HEK293 (cell line): ENCODE measurements around the gene BRPF1.

Experiments
- BCL11B ChIP-seq: fragments of 450-650 bp; formaldehyde crosslinking; IDR thresholded peaks from 2 replicates; pipeline ENCODE4 v1.5.1; 2016; ENCODE audit warnings: low read depth, missing biosample characterization, missing genetic modification characterization
- BCL6B ChIP-seq: fragments of 450-650 bp; formaldehyde crosslinking; IDR thresholded peaks from 2 replicates; pipeline ENCODE4 v1.5.1; 2017; ENCODE audit warnings: missing biosample characterization, missing genetic modification characterization
- FEZF1 ChIP-seq: fragments of 450-650 bp; formaldehyde crosslinking; IDR thresholded peaks from 2 replicates; pipeline ENCODE4 v1.5.1; 2016; ENCODE audit warnings: missing biosample characterization, missing genetic modification characterization
- KLF16 ChIP-seq: fragments of 450-650 bp; formaldehyde crosslinking; IDR thresholded peaks from 2 replicates; pipeline ENCODE4 v1.5.1; 2017; ENCODE audit warnings: missing biosample characterization, missing genetic modification characterization
- PRDM1 ChIP-seq: fragments of 450-650 bp; formaldehyde crosslinking; IDR thresholded peaks from 2 replicates; pipeline ENCODE4; 2016; ENCODE audit warnings: missing biosample characterization, missing genetic modification characterization
- SCRT1 ChIP-seq: fragments of 450-650 bp; formaldehyde crosslinking; IDR thresholded peaks from 2 replicates; pipeline ENCODE4 v1.5.1; 2016; ENCODE audit warnings: missing biosample characterization, missing genetic modification characterization, borderline replicate concordance
- SP3 ChIP-seq: fragments of 450-650 bp; formaldehyde crosslinking; IDR thresholded peaks from 2 replicates; pipeline ENCODE4 v1.5.1; 2016; ENCODE audit warnings: missing biosample characterization, missing genetic modification characterization
- ZEB2 ChIP-seq: fragments of 450-650 bp; formaldehyde crosslinking; IDR thresholded peaks from 2 replicates; pipeline ENCODE4 v1.5.1; 2016; ENCODE audit warnings: missing biosample characterization, missing genetic modification characterization
- ZNF114 ChIP-seq: fragments of 450-650 bp; formaldehyde crosslinking; IDR thresholded peaks from 2 replicates; pipeline ENCODE4 v1.5.0; 2017; ENCODE audit warnings: missing biosample characterization, missing genetic modification characterization
- ZNF140 ChIP-seq: fragments of 450-650 bp; formaldehyde crosslinking; IDR thresholded peaks from 2 replicates; pipeline ENCODE4 v1.5.1; 2016; ENCODE audit warnings: missing biosample characterization, missing genetic modification characterization
- ZNF174 ChIP-seq: fragments of 450-650 bp; formaldehyde crosslinking; IDR thresholded peaks from 2 replicates; pipeline ENCODE4 v1.5.0; 2017; ENCODE audit warnings: missing biosample characterization, mild to moderate bottlenecking, missing genetic modification characterization
- ZNF19 ChIP-seq: fragments of 450-650 bp; formaldehyde crosslinking; IDR thresholded peaks from 2 replicates; pipeline ENCODE4; 2016; ENCODE audit warnings: missing biosample characterization, missing genetic modification characterization, low read depth
- ZNF223 ChIP-seq: fragments of 450-650 bp; formaldehyde crosslinking; IDR thresholded peaks from 2 replicates; pipeline ENCODE4 v1.5.1; 2016; ENCODE audit warnings: missing biosample characterization, missing genetic modification characterization
- ZNF248 ChIP-seq: fragments of 450-650 bp; formaldehyde crosslinking; IDR thresholded peaks from 2 replicates; pipeline ENCODE4 v1.5.1; 2017; ENCODE audit warnings: missing biosample characterization, missing genetic modification characterization
- ZNF280C ChIP-seq: fragments of 450-650 bp; formaldehyde crosslinking; IDR thresholded peaks from 2 replicates; pipeline ENCODE4 v1.5.1; 2016; ENCODE audit warnings: missing biosample characterization, missing genetic modification characterization
- ZNF366 ChIP-seq: fragments of 450-650 bp; formaldehyde crosslinking; conservative IDR thresholded peaks from 2 replicates; pipeline ENCODE4 v1.5.1; 2016; ENCODE audit warnings: missing biosample characterization, missing genetic modification characterization
- ZNF48 ChIP-seq: fragments of 450-650 bp; formaldehyde crosslinking; IDR thresholded peaks from 2 replicates; pipeline ENCODE4 v1.5.1; 2016; ENCODE audit warnings: missing biosample characterization, missing genetic modification characterization
- ZNF488 ChIP-seq: fragments of 450-650 bp; formaldehyde crosslinking; IDR thresholded peaks from 2 replicates; pipeline ENCODE4 v1.5.1; 2016; ENCODE audit warnings: missing biosample characterization, missing genetic modification characterization
- ZNF544 ChIP-seq: fragments of 450-650 bp; formaldehyde crosslinking; IDR thresholded peaks from 2 replicates; pipeline ENCODE4 v1.5.0; 2017; ENCODE audit warnings: missing biosample characterization, missing genetic modification characterization
- ZNF585B ChIP-seq: fragments of 450-650 bp; formaldehyde crosslinking; IDR thresholded peaks from 2 replicates; pipeline ENCODE4 v1.5.1; 2016; ENCODE audit warnings: missing biosample characterization, missing genetic modification characterization
- ZNF664 ChIP-seq: fragments of 450-650 bp; formaldehyde crosslinking; IDR thresholded peaks from 2 replicates; pipeline ENCODE4 v1.5.1; 2016; ENCODE audit warnings: missing biosample characterization, missing genetic modification characterization
- ZNF830 ChIP-seq: fragments of 450-650 bp; IDR thresholded peaks from 2 replicates; pipeline ENCODE4 v1.5.0; 2018; ENCODE audit warnings: missing biosample characterization, missing genetic modification characterization, low read depth, mild to moderate bottlenecking, moderate library complexity
- TF ChIP-seq, protein P1 (sequence below): fragments of 450-650 bp; formaldehyde crosslinking; IDR thresholded peaks from 2 replicates; pipeline ENCODE4 v1.5.1; 2016; ENCODE audit warnings: missing biosample characterization, missing genetic modification characterization, low read depth
- TF ChIP-seq, protein P2 (sequence below): fragments of 450-650 bp; formaldehyde crosslinking; conservative IDR thresholded peaks from 2 replicates; pipeline ENCODE4 v1.5.1; 2016; ENCODE audit warnings: low read depth, missing biosample characterization, missing genetic modification characterization
- TF ChIP-seq, protein P3 (sequence below): fragments of 450-650 bp; formaldehyde crosslinking; IDR thresholded peaks from 2 replicates; pipeline ENCODE4 v1.5.1; 2016; ENCODE audit warnings: missing biosample characterization, missing genetic modification characterization

The BRPF1 gene

GRCh38 chr3:9749645-9750555 lies 18.4 kb downstream of the BRPF1 start, which contains the start of gene OGG1 (continued):
- TF ChIP-seq KLF16 (tag by site-specific recombination) = peak; percentile 92
- TF ChIP-seq ZNF585B (tag by site-specific recombination) = no peak
- TF ChIP-seq ZNF544 = no peak
- TF ChIP-seq ZNF366 (tag by site-specific recombination) = peak; percentile 64
- no peak for TF ChIP-seq ZNF830
- TF ChIP-seq ZNF664 (tag by site-specific recombination) = no peak
- TF ChIP-seq ZNF19 (tag by site-specific recombination) = no peak
- no peak for TF ChIP-seq ZNF488 (tag by site-specific recombination)
- TF ChIP-seq ZNF174 (tag by site-specific recombination) = no peak
- TF ChIP-seq, protein P1, sequence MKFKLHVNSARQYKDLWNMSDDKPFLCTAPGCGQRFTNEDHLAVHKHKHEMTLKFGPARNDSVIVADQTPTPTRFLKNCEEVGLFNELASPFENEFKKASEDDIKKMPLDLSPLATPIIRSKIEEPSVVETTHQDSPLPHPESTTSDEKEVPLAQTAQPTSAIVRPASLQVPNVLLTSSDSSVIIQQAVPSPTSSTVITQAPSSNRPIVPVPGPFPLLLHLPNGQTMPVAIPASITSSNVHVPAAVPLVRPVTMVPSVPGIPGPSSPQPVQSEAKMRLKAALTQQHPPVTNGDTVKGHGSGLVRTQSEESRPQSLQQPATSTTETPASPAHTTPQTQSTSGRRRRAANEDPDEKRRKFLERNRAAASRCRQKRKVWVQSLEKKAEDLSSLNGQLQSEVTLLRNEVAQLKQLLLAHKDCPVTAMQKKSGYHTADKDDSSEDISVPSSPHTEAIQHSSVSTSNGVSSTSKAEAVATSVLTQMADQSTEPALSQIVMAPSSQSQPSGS (tag by site-specific recombination) = no peak
- TF ChIP-seq ZNF140 (tag by site-specific recombination) = no peak
- TF ChIP-seq, protein P2, sequence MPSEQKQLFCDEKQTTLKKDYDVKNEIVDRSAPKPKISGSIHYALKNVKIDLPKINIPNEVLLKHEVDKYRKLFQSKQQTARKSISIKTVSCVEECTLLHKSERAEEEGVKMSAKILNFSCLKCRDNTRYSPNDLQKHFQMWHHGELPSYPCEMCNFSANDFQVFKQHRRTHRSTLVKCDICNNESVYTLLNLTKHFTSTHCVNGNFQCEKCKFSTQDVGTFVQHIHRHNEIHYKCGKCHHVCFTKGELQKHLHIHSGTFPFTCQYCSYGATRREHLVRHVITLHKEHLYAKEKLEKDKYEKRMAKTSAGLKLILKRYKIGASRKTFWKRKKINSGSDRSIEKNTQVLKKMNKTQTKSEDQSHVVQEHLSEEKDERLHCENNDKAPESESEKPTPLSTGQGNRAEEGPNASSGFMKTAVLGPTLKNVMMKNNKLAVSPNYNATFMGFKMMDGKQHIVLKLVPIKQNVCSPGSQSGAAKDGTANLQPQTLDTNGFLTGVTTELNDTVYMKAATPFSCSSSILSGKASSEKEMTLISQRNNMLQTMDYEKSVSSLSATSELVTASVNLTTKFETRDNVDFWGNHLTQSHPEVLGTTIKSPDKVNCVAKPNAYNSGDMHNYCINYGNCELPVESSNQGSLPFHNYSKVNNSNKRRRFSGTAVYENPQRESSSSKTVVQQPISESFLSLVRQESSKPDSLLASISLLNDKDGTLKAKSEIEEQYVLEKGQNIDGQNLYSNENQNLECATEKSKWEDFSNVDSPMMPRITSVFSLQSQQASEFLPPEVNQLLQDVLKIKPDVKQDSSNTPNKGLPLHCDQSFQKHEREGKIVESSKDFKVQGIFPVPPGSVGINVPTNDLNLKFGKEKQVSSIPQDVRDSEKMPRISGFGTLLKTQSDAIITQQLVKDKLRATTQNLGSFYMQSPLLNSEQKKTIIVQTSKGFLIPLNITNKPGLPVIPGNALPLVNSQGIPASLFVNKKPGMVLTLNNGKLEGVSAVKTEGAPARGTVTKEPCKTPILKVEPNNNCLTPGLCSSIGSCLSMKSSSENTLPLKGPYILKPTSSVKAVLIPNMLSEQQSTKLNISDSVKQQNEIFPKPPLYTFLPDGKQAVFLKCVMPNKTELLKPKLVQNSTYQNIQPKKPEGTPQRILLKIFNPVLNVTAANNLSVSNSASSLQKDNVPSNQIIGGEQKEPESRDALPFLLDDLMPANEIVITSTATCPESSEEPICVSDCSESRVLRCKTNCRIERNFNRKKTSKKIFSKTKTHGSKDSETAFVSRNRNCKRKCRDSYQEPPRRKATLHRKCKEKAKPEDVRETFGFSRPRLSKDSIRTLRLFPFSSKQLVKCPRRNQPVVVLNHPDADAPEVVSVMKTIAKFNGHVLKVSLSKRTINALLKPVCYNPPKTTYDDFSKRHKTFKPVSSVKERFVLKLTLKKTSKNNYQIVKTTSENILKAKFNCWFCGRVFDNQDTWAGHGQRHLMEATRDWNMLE (tag by site-specific recombination) = no peak
- no peak for TF ChIP-seq SCRT1 (tag by site-specific recombination)
- TF ChIP-seq SP3 (tag by site-specific recombination) = peak; percentile 97
- no peak; the same call in 1 of the 2 replicates for TF ChIP-seq PRDM1 (tag by site-specific recombination)
- no peak for TF ChIP-seq FEZF1 (tag by site-specific recombination)
- no peak for TF ChIP-seq ZNF280C (tag by site-specific recombination)
- TF ChIP-seq ZNF114 (tag by site-specific recombination) = no peak
- TF ChIP-seq, protein P3, sequence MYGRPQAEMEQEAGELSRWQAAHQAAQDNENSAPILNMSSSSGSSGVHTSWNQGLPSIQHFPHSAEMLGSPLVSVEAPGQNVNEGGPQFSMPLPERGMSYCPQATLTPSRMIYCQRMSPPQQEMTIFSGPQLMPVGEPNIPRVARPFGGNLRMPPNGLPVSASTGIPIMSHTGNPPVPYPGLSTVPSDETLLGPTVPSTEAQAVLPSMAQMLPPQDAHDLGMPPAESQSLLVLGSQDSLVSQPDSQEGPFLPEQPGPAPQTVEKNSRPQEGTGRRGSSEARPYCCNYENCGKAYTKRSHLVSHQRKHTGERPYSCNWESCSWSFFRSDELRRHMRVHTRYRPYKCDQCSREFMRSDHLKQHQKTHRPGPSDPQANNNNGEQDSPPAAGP (tag by site-specific recombination) = no peak
- TF ChIP-seq ZEB2 (tag by site-specific recombination) = peak; percentile 74
- TF ChIP-seq BCL11B = 0 out of 2 replicates have a peak, but pooled peaks have one; percentile 47
- TF ChIP-seq BCL6B = no peak
- TF ChIP-seq ZNF248 (tag by site-specific recombination) = no peak
- no peak for TF ChIP-seq ZNF223
- no peak for TF ChIP-seq ZNF48 (tag by site-specific recombination)
